ENCODE data around the gene RSBN1L. TPM values are rescaled to one million over a fixed set of nuclear protein-coding genes. Genes with fewer than 3 reads are reported as not detected.

RSBN1L gene
- total RNA-seq, 1 experiment from 2014 or later, result 14.9 TPM

DNA sequence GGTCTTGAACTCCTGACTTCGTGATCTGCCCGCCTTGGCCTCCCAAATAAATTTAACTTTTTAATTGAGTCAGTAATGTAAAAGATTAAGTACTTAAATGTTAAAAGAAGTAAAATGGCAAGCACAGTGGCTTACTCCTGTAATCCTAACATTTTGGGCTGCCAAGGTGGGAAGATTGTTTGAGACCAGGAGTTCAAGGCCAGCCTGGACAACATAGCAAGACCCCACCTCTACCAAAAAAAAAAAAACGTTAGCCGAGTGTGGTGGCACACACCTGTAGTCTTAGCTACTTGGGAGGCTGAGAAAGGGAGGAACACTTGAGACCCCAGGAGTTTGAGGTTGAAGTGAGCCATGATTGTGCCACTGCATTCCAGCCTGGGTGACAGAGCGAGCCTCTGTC lies 128.4 kb downstream of the RSBN1L start:
- Histone ChIP-seq H3K36me3 (peaks cover 13% of the 10 kb centered on the region), H3K4me3 (no peak overlapping the region), H3K9me3 (replicated peaks) (peaks cover 19% of the 10 kb centered on the region), H3K27me3 (replicated peaks) (no peaks in the 10 kb centered on the region), H3K27ac (no peak overlapping the region), H3K4me1 (replicated peaks) (no peaks in the 10 kb centered on the region)
- DNase-seq (ENCODE audit: low read depth in 1 of 2, low spot score in 2 of 2), result no peak

DNA sequence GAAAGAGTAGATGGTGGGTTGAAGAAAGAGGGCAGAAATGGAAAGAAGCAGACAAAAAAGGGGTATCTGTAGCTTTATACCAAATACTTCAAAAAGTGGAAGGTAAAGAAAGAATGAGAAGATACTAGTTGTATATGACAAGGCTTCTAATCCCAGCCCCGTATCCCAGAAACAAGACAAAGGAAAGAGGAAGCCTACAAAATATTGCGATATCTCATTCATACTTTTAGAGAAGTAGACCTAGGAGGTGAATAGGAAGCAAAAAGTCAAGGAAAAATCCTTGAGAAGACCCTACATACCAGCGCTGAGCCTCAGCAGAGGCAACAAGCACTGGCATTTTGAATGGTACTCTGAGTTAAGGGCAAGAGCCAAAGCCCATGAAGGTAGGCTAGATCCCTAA lies 128.9 kb downstream of the RSBN1L start:
- Histone ChIP-seq H3K27ac (no peak overlapping the region), H3K4me3 (no peak overlapping the region), H3K27me3 (replicated peaks) (no peaks in the 10 kb centered on the region), H3K9me3 (replicated peaks) (peaks cover 14% of the 10 kb centered on the region), H3K36me3 (peaks cover 11% of the 10 kb centered on the region), H3K4me1 (replicated peaks) (no peaks in the 10 kb centered on the region)
- no peak for DNase-seq (ENCODE audit: low read depth in 1 of 2, low spot score in 2 of 2)

DNA sequence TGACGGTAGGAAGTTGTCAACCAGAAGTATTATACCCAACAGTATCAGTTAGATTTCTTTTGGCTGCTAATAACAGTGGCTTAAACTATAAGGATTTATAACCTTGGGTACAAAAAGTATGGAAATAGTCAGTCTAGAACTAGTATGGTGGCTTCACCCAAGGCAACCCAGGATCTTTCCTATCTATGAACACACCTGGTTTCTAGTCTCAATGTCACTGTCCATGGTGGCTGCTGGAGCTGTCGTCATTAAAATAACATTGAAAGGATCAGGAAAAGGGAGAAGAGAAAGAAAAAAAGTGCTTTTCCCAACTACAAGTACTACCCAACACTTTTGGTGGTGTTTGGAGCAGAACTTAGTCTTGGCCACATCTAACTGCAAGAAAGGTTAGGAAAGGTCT lies 130.0 kb downstream of the RSBN1L start:
- no peak overlapping the region for H3K4me3 ChIP-seq
- no peaks in the 10 kb centered on the region for H3K27me3 ChIP-seq (replicated peaks)
- H3K9me3 ChIP-seq (replicated peaks), result peaks cover 8% of the 10 kb centered on the region
- H3K4me1 ChIP-seq (replicated peaks), result no peaks in the 10 kb centered on the region
- no peak for DNase-seq (ENCODE audit: low read depth in 1 of 2, low spot score in 2 of 2)
- peaks cover 2% of the 10 kb centered on the region; the same call in 1 of the 2 replicates for H3K36me3 ChIP-seq
- no peak overlapping the region for H3K27ac ChIP-seq

DNA sequence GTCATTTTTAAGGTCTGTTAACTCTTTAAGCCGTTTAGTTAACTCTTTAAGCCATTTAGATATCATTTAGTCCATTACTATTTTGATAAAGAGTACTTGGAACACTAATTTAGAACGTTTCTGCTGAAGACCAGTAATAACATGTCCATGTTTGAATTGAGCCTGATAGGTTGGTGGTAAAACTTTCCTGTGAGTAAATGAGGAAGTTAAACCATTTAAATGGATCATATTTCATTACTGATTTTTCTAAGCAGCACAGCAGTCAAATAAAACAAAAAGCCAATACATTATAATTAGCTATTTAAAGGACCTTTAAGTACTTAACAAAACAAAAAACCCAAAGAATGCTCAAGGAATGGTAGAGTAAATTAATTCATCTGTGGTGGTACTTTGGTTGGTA lies 131.7 kb downstream of the RSBN1L start:
- no peak overlapping the region for H3K4me3 ChIP-seq
- no peak for DNase-seq (ENCODE audit: low read depth in 1 of 2, low spot score in 2 of 2)
- H3K4me1 ChIP-seq (replicated peaks), result no peaks in the 10 kb centered on the region
- no peaks in the 10 kb centered on the region for H3K9me3 ChIP-seq (replicated peaks)
- H3K27ac ChIP-seq, result no peak overlapping the region
- no peaks in the 10 kb centered on the region for H3K27me3 ChIP-seq (replicated peaks)
- H3K36me3 ChIP-seq, result no peaks in the 10 kb centered on the region

DNA sequence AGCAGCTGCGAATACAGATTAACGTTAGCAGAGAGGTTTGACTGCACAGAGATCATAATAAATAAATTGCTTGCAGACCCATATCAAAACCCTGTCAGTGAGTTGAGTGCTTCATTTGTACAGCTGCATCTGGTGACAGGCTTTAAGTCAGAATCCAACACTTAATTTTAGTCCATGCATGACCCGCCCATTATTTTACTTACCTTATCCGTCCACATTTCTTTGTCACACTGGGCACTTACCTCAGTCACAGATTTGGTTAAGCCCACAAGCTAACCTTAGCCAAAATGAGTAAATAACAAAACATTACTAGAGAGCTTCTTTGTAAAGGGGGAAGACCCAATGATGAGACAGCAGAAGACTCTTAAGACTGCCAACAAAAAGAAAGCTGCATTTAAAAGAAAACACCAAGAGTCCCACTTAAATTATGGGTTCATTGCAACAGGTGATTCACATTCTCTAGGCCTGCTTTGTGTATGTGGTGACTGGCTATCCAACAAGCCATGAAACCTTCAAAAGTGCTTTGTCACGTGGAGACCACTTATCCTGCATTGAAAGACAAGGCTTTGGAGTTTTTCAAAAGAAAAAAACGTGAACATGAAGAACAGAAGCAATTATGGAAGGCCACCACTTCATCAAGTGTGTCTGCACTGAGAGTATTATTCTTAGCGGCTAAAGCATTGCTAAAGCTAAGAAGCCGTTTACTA lies 134.5 kb downstream of the RSBN1L start:
- H3K27me3 ChIP-seq (replicated peaks), result no peaks in the 10 kb centered on the region
- no peaks in the 10 kb centered on the region for H3K36me3 ChIP-seq
- H3K27ac ChIP-seq, result no peak overlapping the region
- no peaks in the 10 kb centered on the region for H3K9me3 ChIP-seq (replicated peaks)
- H3K4me1 ChIP-seq (replicated peaks), result peaks cover 18% of the 10 kb centered on the region
- H3K4me3 ChIP-seq, result no peak overlapping the region
- DNase-seq (ENCODE audit: low read depth in 1 of 2, low spot score in 2 of 2), result no peak

DNA sequence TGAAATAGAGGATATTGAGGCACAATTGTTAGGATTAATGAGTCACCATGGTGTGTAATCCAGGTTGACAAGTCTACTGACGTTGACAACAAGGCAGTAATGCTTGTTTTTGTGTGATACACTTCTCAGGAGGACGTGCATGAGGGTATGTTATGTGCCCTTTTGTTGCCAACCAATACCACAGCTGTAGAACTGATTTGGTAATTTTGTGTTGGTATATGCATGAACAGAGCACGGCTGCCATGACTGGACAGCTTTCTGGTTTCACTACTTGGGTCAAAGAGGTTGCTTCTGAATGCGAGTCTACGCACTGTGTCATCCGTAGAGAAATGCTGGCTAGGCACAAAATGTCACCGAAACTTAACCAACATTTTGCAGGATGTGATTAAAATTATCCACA lies 135.2 kb downstream of the RSBN1L start:
- Histone ChIP-seq H3K27ac (no peak overlapping the region), H3K27me3 (replicated peaks) (no peaks in the 10 kb centered on the region), H3K4me3 (no peak overlapping the region), H3K4me1 (replicated peaks) (peaks cover 18% of the 10 kb centered on the region), H3K9me3 (replicated peaks) (no peaks in the 10 kb centered on the region), H3K36me3 (no peaks in the 10 kb centered on the region)
- DNase-seq (ENCODE audit: low read depth in 1 of 2, low spot score in 2 of 2), result no peak

DNA sequence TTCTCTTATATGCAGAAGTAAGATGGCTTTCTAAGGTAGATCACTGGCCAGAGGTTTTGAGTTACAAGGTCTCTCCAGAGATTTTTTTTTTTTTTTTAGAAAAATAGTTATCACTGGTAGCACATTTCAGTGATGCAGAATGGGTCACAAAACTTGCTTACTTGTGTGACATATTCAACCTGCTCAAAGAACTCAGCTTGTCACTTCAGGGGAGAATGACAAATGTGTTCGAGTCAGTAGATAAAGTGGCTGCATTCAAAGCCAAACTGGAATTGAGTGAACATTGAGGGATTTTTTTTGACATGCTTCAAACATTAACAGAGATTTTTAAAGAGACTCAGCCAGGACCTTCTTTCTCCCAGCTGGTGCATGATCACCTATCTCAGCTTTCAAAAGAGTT lies 135.7 kb downstream of the RSBN1L start:
- Histone ChIP-seq H3K4me1 (replicated peaks) (peaks cover 18% of the 10 kb centered on the region), H3K27ac (no peak overlapping the region), H3K9me3 (replicated peaks) (no peaks in the 10 kb centered on the region), H3K4me3 (no peak overlapping the region), H3K36me3 (no peaks in the 10 kb centered on the region), H3K27me3 (replicated peaks) (no peaks in the 10 kb centered on the region)
- no peak for DNase-seq (ENCODE audit: low read depth in 1 of 2, low spot score in 2 of 2)

Other genes with a start within 250 kb of the RSBN1L start
- 24.7 and 34.8 TPM in 2 replicates for gene PTPN12, start 159.2 kb upstream of the RSBN1L start, total RNA-seq (2014; rRNA removed; shearing (Covaris generic))
- gene TMEM60, start 102.0 kb downstream of the RSBN1L start, total RNA-seq (2014; rRNA removed; shearing (Covaris generic)), result 22.5 and 25.3 TPM in 2 replicates
- gene PHTF2, start 102.3 kb downstream of the RSBN1L start, total RNA-seq (2014; rRNA removed; shearing (Covaris generic)), result 55.9 and 68.9 TPM in 2 replicates